HepG2 (cell line): ENCODE data around the gene SORBS2. TPM values are rescaled to one million over a fixed set of nuclear protein-coding genes. Genes with fewer than 3 reads are reported as not detected.

Experiments
- ATAC-seq: fragments of 200-7000 bp; cut with Tn5 transposase; 3 replicates; pipeline ENCODE4 v1.9.1; 2020; ENCODE audit warnings: mild to moderate bottlenecking, moderate library complexity
- BruUV-seq: library from RNA; stranded (reverse); fragments of 400-500 nt; replicated peaks from 2 replicates; lab custom pipeline; 2021; lab: Mats Ljungman, UMichigan
- CTCF ChIA-PET: fragments of 300-600 bp; formaldehyde crosslinking; extraction: SDS; loops from one replicate; lab custom pipeline; 2021; ENCODE audit warnings: low total read pairs, inconsistent platforms, low intra/inter-chr PET ratio; lab: Yijun Ruan, JAX
- POLR2A ChIA-PET: fragments of 350-600 bp; sonication (Branson Sonifier 250); formaldehyde crosslinking; loops from one replicate; lab custom pipeline; 2020; ENCODE audit warnings: antibody characterized with exemption, inconsistent platforms; lab: Yijun Ruan, JAX
- DNase-seq: peaks from one replicate; pipeline ENCODE4 v3.0.0-alpha.2; 2015; ENCODE audit warnings: low spot score
- FAIRE-seq: peaks from 3 replicates; lab custom pipeline; 2011; peaks lifted over from hg19 to GRCh38; lab: Jason Lieb, UNC
- H2AFZ ChIP-seq: one replicate; pipeline ENCODE4 v1.6.1; 2011; ENCODE audit warnings: low read length, inconsistent platforms
- H3K27ac ChIP-seq: fragments of 300-600 bp; 3 replicates; pipeline ENCODE4 v1.8.0; 2011; ENCODE audit warnings: mixed run types, mild to moderate bottlenecking, mixed read lengths, low read length, inconsistent platforms; ENCODE audit not compliant: insufficient read depth; ENCODE audit errors: extremely low read length
- H3K27me3 ChIP-seq, 2 experiments: fragments of 200-600 bp in 1 of 2; 2 replicates in 1 of 2; 3 replicates in 1 of 2; pipeline versions ENCODE4 v1.6.0 to v1.8.0; 2011; ENCODE audit warnings: low read length in 2 of 2, mild to moderate bottlenecking in 2 of 2, moderate library complexity in 2 of 2, inconsistent platforms in 1 of 2; ENCODE audit not compliant: insufficient read depth in 2 of 2, control insufficient read depth in 1 of 2
- H3K36me3 ChIP-seq, 2 experiments: fragments of 200-600 bp in 1 of 2; replicated peaks in 1 of 2; 2 replicates in 1 of 2; 3 replicates in 1 of 2; pipeline versions ENCODE4 v1.5.1 to v1.8.0; 2011; ENCODE audit warnings: low read length in 2 of 2, inconsistent platforms in 1 of 2; ENCODE audit not compliant: insufficient read depth in 2 of 2, control insufficient read depth in 1 of 2
- H3K4me1 ChIP-seq: 2 replicates; pipeline ENCODE4 v1.5.1; 2012; ENCODE audit warnings: low read length, inconsistent platforms; ENCODE audit not compliant: insufficient read depth
- H3K4me2 ChIP-seq: 2 replicates; pipeline ENCODE4 v1.6.0; 2011; ENCODE audit warnings: low read depth, low read length, inconsistent platforms
- H3K4me3 ChIP-seq, 3 experiments: fragments of 200-600 bp in 1 of 3; sonication (generic), shearing (Covaris generic) in 1 of 3; replicated peaks in 1 of 3; 2 replicates each; pipeline ENCODE4 v1.5.1; 2011 to 2016; ENCODE audit warnings: low read length in 3 of 3, inconsistent platforms in 2 of 3, low read depth in 2 of 3, mild to moderate bottlenecking in 2 of 3, control low read depth in 1 of 3, mixed read lengths in 1 of 3; ENCODE audit not compliant: insufficient read depth in 1 of 3
- H3K79me2 ChIP-seq: one replicate; pipeline ENCODE4 v1.6.1; 2011; ENCODE audit warnings: low read length, inconsistent platforms; ENCODE audit not compliant: insufficient read depth
- H3K9ac ChIP-seq: 2 replicates; pipeline ENCODE4 v1.6.0; 2011; ENCODE audit warnings: mild to moderate bottlenecking, low read depth, low read length, inconsistent platforms; ENCODE audit not compliant: insufficient read depth
- H3K9me3 ChIP-seq: 2 replicates; pipeline ENCODE4 v1.5.1; 2012; ENCODE audit warnings: mild to moderate bottlenecking, low read length
- H4K20me1 ChIP-seq: 2 replicates; pipeline ENCODE4 v1.6.0; 2011; ENCODE audit warnings: inconsistent platforms, mild to moderate bottlenecking, low read length, moderate library complexity; ENCODE audit not compliant: insufficient read depth
- CBX5 ChIP-seq: sonication (generic); formaldehyde crosslinking; IDR thresholded peaks from 2 replicates; pipeline ENCODE4 v1.4.0; 2020; ENCODE audit warnings: missing genetic modification reagents, borderline replicate concordance
- CEBPG ChIP-seq: IDR thresholded peaks from 2 replicates; pipeline ENCODE4 v1.6.1; 2016
- GATAD1 ChIP-seq: IDR thresholded peaks from 2 replicates; pipeline ENCODE4 v1.6.1; 2016; ENCODE audit warnings: missing genetic modification reagents, missing compliant biosample characterization
- ISL2 ChIP-seq: sonication (generic); formaldehyde crosslinking; IDR thresholded peaks from 2 replicates; pipeline ENCODE4 v1.5.0; 2020; ENCODE audit warnings: missing genetic modification reagents
- MXI1 ChIP-seq: IDR thresholded peaks from 3 replicates; pipeline ENCODE4 v1.6.1; 2012; ENCODE audit warnings: low read depth, low read length, inconsistent platforms, borderline replicate concordance
- PPARG ChIP-seq: conservative IDR thresholded peaks from 2 replicates; pipeline ENCODE4 v1.6.1; 2016; ENCODE audit warnings: missing biosample characterization, missing genetic modification reagents
- PTBP1 ChIP-seq: fragments of 200-400 bp; formaldehyde crosslinking; IDR thresholded peaks from 2 replicates; pipeline ENCODE4 v1.6.1; 2018; ENCODE audit warnings: low read length, low read depth; ENCODE audit not compliant: poor library complexity, severe bottlenecking
- RAD21 ChIP-seq: fragments of 450-650 bp; formaldehyde crosslinking; IDR thresholded peaks from 2 replicates; pipeline ENCODE4 v1.5.0; 2020; ENCODE audit warnings: mild to moderate bottlenecking
- TRIM24 ChIP-seq: sonication (generic); formaldehyde crosslinking; IDR thresholded peaks from 2 replicates; pipeline ENCODE4 v1.8.0; 2022; ENCODE audit warnings: mild to moderate bottlenecking, missing genetic modification reagents
- TSC22D2 ChIP-seq: sonication (generic); formaldehyde crosslinking; IDR thresholded peaks from 2 replicates; pipeline ENCODE4 v1.5.1; 2020; ENCODE audit warnings: missing genetic modification reagents, mild to moderate bottlenecking, borderline replicate concordance
- ZFP1 ChIP-seq: IDR thresholded peaks from 2 replicates; pipeline ENCODE4 v1.6.1; 2016
- ZMYM4 ChIP-seq: sonication (generic); formaldehyde crosslinking; IDR thresholded peaks from 2 replicates; pipeline ENCODE4 v1.8.1; 2023; ENCODE audit warnings: mild to moderate bottlenecking, missing genetic modification reagents
- ZSCAN9 ChIP-seq: IDR thresholded peaks from 2 replicates; pipeline ENCODE4 v1.6.1; 2016; ENCODE audit warnings: borderline replicate concordance
- WGBS: methylation state at CpG from one replicate; pipeline ENCODE4 v1.1.6; 2017; ENCODE audit warnings: low lambda C conversion rate; 5-methylcytosine and 5-hydroxymethylcytosine counted together
- in situ Hi-C: cut with HindIII; loops from 2 replicates; pipeline ENCODE4 v1.10.0; 2017; ENCODE audit warnings: low pct_unique_long_range_greater_than_20kb; ENCODE audit not compliant: extremely low pct_ligation_motif_present
- intact Hi-C: fragments of 100-400 bp; cut with micrococcal nuclease; formaldehyde crosslinking; loops from one replicate; pipeline ENCODE4 v1.10.0; 2022; ENCODE audit not compliant: unreplicated experiment
- polyA plus RNA-seq, 8 experiments: library from polyadenylated mRNA; depleted of rRNA in 3 of 8; stranded (reverse) in 7 of 8; unstranded in 1 of 8; fragments of >200 nt; fragmentation: Illumina TruSeq in 4 of 8; extraction: Trizol in 4 of 8; gene quantifications; 2 replicates each; pipeline versions ENCODE4 v1.2.1 to v1.2.3, GENCODE V29; 2011 to 2016; ENCODE audit warnings: low read depth in 4 of 8, missing spikeins in 1 of 8, mixed read lengths in 1 of 8; ENCODE audit not compliant: insufficient read depth in 1 of 8
- total RNA-seq, 5 experiments: library from RNA; depleted of rRNA; stranded (reverse); fragments of >200 nt; fragmentation: Illumina TruSeq; extraction: Trizol; gene quantifications; 2 replicates each; pipeline ENCODE4 v1.2.3, GENCODE V29; 2016; ENCODE audit warnings: low read depth in 1 of 5
- TF ChIP-seq, protein P1 (sequence below), 2 experiments: sonication (generic) in 1 of 2; formaldehyde crosslinking in 1 of 2; IDR thresholded peaks; 2 replicates each; pipeline versions ENCODE4 v1.4.0 to v1.6.1; 2018 to 2020; ENCODE audit warnings: missing genetic modification reagents in 2 of 2, borderline replicate concordance in 1 of 2, low read depth in 1 of 2, mild to moderate bottlenecking in 1 of 2, missing biosample characterization in 1 of 2
- TF ChIP-seq, protein P2 (sequence below): sonication (generic); formaldehyde crosslinking; IDR thresholded peaks from 2 replicates; pipeline ENCODE4 v1.4.0; 2020; ENCODE audit warnings: missing genetic modification reagents
- TF ChIP-seq, protein P3 (sequence below): sonication (generic); formaldehyde crosslinking; IDR thresholded peaks from 2 replicates; pipeline ENCODE4 v1.8.1; 2023; ENCODE audit warnings: mild to moderate bottlenecking, moderate library complexity, missing genetic modification reagents
- TF ChIP-seq, protein P4 (sequence below): IDR thresholded peaks from 2 replicates; pipeline ENCODE4 v1.4.0; 2020; ENCODE audit warnings: mild to moderate bottlenecking, missing genetic modification reagents

The SORBS2 gene
- total and polyA plus RNA-seq, 2 of the 13 experiments (the other 11 are each of a cell fraction or from before 2014, with no cell fraction given) = 25.0 to 80.5 TPM

DNA sequence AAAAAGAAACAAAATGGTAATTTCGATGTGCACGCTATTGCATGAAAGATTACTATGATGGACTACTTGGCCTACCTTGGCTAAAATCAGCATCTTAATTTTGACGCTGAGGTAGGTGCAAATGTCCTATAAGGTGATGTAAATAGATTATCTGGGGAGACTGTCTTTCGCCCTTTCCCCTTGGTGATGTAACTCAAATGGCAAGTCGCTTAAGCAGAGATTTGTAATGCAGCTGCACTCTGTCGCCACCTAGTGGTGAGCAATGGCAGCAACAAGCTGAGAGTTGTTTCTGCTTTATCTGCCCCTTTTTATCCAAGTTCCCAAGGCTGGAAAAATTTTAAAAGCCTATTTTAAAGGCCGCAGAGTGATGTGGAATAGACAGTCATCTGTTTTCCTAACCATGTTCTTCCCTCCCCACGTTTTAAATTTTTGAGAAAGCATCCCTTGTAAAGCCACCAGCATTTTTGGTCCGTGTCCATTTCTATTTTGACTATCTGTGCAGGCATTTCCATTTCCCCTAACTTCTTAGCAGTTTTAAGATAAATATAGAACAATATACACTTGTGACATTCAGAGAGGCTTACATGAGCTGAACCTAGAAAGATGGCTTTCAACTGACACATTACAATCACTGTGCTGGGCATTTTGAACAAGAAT is 214.3 kb downstream of the SORBS2 start:
- FAIRE-seq (peak; percentile 91), DNase-seq (peak; percentile 68), ATAC-seq (peak; percentile 67)
- H3K9me3 ChIP-seq = no peaks in the 10 kb centered on the region
- H2AFZ ChIP-seq = no peak overlapping the region
- H3K4me1 ChIP-seq = peaks cover 2% of the 10 kb centered on the region; the same call in 1 of the 2 replicates
- H3K27me3 ChIP-seq = no peaks in the 10 kb centered on the region
- POLR2A ChIA-PET = no interaction called here
- in situ Hi-C loops = loop anchor here (10.0 kb wide), 1 partner anchor 83 kb away; no protein-coding TSS in a partner anchor
- intact Hi-C loops = loop anchor here (1.0 kb wide), 2 partner anchors 97 to 126 kb away; partner anchors contain the start of gene CCDC110
- 42% methylated on average over 9 of the region's 9 CpGs for WGBS
- no peak overlapping the region for H3K4me2 ChIP-seq
- H3K36me3 ChIP-seq = 0 out of 5 replicates have a peak, but pooled peaks cover 0 to 4% of the 10 kb centered on the region in 2 experiments
- H3K79me2 ChIP-seq = no peaks in the 10 kb centered on the region
- no peak overlapping the region for H3K9ac ChIP-seq
- H3K27ac ChIP-seq = no peak overlapping the region
- no peaks in the 10 kb centered on the region for H4K20me1 ChIP-seq
- CTCF ChIA-PET = interaction anchor here (1.4 to 2.2 kb wide), 2 partner anchors 98 to 126 kb away, joined by 4 to 31 read pairs; partner anchors contain the start of gene CCDC110
- BruUV-seq = no TSS peak
- H3K4me3 ChIP-seq = no peak overlapping the region
- TF ChIP-seq TRIM24 (CRISPR knock-in tag) (no peak), ISL2 (CRISPR knock-in tag) (no peak), ZSCAN9 (no peak), MXI1 (0 out of 3 replicates have a peak, but pooled peaks have one; percentile 13), TSC22D2 (peak; percentile 59; the same call in 1 of the 2 replicates), PPARG (CRISPR knock-in tag) (peak; percentile 42; the same call in 1 of the 2 replicates), CBX5 (CRISPR knock-in tag) (0 out of 2 replicates have a peak, but pooled peaks have one; percentile 43), PTBP1 (no peak), GATAD1 (CRISPR knock-in tag) (peak; percentile 41; the same call in 1 of the 2 replicates), ZMYM4 (peak; percentile 40; the same call in 1 of the 2 replicates), RAD21 (CRISPR knock-in tag) (peak; percentile 93), ZFP1 (no peak), CEBPG (CRISPR knock-in tag) (peak; percentile 76)
- TF ChIP-seq, protein P1, sequence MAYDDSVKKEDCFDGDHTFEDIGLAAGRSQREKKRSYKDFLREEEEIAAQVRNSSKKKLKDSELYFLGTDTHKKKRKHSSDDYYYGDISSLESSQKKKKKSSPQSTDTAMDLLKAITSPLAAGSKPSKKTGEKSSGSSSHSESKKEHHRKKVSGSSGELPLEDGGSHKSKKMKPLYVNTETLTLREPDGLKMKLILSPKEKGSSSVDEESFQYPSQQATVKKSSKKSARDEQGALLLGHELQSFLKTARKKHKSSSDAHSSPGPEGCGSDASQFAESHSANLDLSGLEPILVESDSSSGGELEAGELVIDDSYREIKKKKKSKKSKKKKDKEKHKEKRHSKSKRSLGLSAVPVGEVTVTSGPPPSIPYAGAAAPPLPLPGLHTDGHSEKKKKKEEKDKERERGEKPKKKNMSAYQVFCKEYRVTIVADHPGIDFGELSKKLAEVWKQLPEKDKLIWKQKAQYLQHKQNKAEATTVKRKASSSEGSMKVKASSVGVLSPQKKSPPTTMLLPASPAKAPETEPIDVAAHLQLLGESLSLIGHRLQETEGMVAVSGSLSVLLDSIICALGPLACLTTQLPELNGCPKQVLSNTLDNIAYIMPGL (CRISPR knock-in tag; IDR thresholded peaks at IDR 0.05; ENCODE audit: borderline replicate concordance in 1 of 2, low read depth in 1 of 2) = peak in 1 of 2 experiments; percentile 45; a peak in 1 of 4 replicates
- TF ChIP-seq, protein P2, sequence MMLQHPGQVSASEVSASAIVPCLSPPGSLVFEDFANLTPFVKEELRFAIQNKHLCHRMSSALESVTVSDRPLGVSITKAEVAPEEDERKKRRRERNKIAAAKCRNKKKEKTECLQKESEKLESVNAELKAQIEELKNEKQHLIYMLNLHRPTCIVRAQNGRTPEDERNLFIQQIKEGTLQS (CRISPR knock-in tag) = peak; percentile 48; the same call in 1 of the 2 replicates
- TF ChIP-seq, protein P3, sequence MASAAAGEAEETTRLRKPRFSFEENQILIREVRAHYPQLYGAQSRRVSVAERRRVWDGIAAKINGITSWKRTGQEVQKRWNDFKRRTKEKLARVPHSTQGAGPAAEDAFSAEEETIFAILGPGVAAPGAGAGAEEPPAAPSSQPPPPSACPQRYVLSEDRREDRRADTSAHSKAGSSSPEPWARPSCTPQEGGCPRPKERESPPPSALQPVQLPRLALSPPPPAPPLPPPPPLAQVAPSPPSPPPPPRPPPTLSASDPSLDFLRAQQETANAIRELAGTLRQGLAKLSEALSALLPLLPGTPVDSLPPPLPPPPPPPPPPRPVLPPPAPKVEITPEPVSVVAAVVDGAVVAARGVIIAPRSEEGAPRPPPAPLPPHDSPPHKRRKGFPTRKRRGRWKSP (CRISPR knock-in tag) = 0 out of 2 replicates have a peak, but pooled peaks have one; percentile 33
- TF ChIP-seq, protein P4, sequence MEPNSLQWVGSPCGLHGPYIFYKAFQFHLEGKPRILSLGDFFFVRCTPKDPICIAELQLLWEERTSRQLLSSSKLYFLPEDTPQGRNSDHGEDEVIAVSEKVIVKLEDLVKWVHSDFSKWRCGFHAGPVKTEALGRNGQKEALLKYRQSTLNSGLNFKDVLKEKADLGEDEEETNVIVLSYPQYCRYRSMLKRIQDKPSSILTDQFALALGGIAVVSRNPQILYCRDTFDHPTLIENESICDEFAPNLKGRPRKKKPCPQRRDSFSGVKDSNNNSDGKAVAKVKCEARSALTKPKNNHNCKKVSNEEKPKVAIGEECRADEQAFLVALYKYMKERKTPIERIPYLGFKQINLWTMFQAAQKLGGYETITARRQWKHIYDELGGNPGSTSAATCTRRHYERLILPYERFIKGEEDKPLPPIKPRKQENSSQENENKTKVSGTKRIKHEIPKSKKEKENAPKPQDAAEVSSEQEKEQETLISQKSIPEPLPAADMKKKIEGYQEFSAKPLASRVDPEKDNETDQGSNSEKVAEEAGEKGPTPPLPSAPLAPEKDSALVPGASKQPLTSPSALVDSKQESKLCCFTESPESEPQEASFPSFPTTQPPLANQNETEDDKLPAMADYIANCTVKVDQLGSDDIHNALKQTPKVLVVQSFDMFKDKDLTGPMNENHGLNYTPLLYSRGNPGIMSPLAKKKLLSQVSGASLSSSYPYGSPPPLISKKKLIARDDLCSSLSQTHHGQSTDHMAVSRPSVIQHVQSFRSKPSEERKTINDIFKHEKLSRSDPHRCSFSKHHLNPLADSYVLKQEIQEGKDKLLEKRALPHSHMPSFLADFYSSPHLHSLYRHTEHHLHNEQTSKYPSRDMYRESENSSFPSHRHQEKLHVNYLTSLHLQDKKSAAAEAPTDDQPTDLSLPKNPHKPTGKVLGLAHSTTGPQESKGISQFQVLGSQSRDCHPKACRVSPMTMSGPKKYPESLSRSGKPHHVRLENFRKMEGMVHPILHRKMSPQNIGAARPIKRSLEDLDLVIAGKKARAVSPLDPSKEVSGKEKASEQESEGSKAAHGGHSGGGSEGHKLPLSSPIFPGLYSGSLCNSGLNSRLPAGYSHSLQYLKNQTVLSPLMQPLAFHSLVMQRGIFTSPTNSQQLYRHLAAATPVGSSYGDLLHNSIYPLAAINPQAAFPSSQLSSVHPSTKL (CRISPR knock-in tag) = peak; percentile 19; the same call in 1 of the 2 replicates
